NCI-H510A (cell line): ENCODE measurements around the gene CHRND.
"Not testable (repeated sequence)": the region's sequence is repeated elsewhere in the genome, so short reads cannot be mapped to it uniquely, and the experiment has no call there.

ENCODE experiments used
- DNase-seq: peaks from one replicate; lab custom pipeline; 2025; lab: John Stamatoyannopoulos, UW

Gene CHRND

DNA sequence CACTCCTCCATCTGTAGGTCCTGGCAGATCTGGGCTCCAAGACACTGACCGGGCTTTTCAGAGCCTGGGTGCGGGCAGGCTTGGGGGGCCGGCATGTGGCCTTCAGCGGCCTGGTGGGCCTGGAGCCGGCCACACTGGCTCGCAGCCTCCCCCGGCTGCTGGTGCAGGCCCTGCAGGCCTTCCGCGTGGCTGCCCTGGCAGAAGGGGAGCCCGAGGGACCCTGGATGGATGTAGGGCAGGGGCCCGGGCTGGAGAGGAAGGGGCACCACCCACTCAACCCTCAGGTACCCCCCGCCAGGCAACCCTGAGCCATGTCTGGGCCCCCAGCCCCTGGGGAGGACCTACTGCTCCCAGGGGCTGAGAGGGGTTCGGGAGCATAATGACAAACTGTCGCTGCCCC, 761 bp upstream of the CHRND start:
- no peak for DNase-seq

DNA sequence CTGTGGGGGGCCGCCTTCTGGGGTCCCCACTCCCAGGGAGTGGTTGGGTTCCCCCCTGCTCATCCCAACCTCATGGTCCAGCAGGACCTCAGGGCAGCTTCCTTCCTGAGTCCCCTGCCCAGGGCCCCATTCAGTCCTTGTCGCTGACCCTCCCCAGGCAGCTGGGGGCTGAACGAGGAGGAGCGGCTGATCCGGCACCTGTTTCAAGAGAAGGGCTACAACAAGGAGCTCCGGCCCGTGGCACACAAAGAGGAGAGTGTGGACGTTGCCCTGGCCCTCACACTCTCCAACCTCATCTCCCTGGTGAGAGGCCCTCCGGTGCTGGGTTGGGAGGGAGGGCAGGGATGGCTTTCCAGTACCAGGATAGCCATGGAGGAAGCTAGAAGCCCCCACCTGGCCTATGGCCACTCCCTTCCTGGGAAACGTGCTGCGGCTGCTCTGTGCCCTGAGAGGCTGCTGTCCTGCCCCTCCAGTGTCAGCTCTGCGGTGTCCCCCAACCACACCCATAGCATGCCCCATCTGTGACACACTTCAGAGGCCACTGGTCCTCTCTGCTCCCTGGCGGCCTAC, 497 bp downstream of the CHRND start:
- DNase-seq: no peak

DNA sequence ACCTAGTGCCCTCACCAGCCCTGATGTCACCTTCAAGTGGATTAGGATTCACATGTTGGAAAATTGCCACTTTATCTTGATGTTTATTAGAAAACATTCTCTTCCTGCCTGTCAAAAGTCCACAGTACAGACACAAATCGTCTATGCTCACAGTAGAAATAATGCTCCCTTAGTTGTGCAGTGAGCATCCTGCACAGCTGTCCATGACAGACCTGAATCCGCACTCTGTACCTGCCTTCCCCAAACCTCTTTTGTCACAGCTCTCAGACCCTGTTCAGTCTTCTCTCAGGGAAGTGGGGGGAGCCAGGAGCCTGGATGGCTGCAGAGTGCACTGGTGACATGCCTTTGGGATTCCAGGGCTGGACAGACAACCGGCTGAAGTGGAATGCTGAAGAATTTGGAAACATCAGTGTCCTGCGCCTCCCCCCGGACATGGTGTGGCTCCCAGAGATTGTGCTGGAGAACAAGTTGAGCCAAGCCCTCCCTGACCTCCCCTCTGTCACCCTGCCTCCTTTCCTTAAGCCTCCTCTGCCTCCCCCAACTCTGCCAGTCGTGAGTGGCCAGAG, 2.0 kb downstream of the CHRND start:
- DNase-seq: no peak

DNA sequence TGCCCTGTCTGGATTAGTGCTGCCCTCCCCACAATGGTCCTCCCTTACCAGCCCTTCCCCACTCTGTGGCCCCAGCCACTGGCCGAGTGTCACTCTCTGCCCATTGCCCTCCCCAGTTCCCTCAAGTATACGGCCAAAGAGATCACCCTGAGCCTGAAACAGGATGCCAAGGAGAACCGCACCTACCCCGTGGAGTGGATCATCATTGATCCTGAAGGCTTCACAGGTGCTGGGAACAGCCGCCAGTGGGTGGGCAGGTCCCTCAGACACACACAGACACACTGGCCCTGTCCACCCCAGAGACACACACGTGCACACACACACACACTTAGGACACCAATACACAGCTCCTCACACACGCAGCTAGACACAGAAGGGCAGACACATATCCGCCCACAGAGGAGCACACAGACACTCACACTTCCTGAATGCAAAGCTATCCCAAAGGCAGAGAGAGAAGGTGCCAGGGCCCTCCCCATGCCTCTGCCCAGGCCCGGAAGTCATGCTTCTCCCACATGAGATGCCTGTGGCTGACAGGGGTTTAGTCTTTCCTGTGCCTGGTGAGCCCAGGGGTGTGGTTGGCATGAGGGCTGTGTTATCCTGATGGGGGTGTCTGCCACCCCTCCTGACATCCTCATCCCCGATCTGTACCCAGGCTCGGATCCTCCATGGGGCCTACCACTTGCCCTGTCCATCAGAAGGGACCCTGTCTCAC, 2.9 kb downstream of the CHRND start:
- no peak for DNase-seq

DNA sequence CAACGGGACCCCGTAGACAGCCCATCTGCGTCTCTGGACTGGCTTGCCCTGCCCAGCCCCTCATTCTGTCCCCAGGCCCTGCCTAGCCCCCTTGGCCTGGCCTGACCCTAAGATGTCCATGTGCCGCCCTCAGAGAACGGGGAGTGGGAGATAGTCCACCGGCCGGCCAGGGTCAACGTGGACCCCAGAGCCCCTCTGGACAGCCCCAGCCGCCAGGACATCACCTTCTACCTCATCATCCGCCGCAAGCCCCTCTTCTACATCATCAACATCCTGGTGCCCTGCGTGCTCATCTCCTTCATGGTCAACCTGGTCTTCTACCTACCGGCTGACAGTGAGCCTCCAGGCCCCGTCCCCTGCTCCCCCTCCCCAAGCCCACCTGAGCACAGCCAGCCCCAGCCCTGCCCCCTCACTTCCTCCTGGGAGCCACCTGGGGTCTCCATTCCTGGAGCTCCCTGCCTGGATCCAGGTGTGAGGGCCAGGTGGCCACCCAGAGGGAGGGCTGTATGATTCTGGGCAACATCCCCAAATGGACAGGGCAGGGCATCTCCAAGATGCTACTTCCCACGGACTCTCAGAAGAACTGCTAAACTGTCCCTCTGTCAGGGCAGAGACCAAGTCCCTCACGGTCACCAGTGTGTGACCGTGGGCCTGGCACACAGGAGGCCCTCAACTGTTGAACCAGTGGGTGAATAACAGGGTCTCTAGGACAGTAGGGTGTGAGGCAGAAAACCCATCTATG, 4.0 kb downstream of the CHRND start:
- no peak for DNase-seq

DNA sequence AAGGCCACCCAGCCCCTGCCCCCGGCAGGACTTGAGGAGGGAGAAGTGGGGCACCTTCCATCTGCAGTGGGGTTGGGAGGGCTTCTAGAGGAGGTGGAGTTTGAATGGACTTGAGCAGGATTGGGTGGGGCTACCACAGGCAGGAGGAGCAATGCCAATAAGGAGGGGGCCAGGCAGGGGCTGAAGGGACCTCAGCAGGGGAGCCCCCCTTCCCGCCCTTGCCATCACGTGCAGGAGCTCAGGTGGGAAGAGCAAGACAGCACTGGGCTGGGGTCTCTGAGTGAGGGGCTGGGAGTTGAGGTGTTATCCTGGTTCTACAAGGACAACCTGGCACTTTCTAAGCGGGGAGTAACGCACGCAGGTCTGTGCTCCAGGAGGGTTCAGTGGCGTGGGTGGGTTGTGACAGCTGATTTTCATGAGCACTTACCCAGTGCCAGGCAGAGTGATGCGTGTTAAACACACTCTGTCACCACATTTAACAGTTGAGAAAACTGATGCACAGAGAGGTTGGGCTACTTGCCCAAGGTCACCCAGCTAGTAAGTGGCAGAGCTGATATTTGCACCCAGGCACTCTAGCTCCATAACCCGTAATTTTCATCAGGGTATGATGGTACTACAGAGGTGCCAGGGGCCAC, 4.8 kb downstream of the CHRND start:
- no peak for DNase-seq

DNA sequence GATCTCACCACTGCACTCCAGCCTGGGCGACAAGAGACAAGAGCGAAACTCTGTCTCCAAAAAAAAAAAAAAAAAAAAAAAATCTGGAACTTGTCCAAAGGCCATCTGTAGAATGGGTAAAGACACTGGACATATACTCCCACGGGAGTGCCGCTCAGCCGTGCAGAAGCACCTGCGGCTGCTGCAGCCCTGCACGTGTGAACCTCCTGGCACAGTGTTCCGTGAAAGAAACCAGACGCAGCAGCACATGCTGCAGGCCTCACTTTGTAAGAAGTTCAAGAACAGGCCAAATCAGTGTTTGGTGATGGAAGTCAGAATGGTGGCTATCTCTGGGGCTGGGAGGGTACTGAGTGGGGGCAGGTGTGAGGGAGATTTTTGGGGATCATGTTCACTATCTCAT, 6.5 kb downstream of the CHRND start:
- no peak for DNase-seq

DNA sequence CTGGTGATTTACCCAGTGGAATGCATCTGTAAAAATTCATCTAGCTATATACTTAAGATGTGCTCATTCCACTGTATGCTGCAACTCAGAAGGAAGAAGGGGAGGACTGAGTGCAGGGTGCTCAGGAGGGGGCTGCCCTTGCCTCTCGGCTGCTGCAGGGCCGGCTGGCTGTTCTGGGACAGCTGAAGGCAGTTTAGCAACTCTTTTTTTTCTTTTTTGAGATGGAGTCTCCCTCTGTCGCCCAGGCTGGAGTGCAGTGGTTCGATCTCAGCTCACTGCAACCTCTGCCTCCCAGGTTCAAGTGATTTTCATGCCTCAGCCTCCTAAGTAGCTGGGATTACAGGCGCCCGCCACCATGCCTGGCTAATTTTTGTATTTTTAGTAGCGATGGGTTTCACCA, 6.9 kb downstream of the CHRND start:
- DNase-seq: not testable (repeated sequence)

DNA sequence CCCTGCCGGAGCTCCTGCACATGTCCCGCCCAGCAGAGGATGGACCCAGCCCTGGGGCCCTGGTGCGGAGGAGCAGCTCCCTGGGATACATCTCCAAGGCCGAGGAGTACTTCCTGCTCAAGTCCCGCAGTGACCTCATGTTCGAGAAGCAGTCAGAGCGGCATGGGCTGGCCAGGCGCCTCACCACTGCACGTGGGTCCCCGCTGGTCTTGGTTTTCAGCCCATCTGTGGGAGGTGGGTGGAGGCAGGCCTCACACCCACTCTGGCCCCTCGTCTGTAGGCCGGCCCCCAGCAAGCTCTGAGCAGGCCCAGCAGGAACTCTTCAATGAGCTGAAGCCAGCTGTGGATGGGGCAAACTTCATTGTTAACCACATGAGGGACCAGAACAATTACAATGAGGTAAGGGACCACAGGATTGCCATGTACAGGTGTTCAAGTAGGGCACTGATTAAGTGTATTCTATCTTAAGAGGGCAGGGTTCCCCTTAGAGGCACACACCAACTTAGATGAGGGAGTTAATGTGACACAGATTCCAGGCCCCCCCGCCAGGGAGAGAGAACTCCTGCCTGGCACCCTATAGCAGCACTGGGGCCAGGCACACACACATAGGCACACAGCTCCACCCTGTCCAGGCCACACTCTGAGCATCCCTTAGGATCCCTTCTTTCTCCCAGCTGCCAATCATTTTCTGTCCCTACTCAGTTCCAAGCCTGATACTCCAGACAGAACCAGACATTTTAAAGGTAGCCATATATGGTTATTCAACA, 8.2 kb downstream of the CHRND start:
- DNase-seq: no peak

DNA sequence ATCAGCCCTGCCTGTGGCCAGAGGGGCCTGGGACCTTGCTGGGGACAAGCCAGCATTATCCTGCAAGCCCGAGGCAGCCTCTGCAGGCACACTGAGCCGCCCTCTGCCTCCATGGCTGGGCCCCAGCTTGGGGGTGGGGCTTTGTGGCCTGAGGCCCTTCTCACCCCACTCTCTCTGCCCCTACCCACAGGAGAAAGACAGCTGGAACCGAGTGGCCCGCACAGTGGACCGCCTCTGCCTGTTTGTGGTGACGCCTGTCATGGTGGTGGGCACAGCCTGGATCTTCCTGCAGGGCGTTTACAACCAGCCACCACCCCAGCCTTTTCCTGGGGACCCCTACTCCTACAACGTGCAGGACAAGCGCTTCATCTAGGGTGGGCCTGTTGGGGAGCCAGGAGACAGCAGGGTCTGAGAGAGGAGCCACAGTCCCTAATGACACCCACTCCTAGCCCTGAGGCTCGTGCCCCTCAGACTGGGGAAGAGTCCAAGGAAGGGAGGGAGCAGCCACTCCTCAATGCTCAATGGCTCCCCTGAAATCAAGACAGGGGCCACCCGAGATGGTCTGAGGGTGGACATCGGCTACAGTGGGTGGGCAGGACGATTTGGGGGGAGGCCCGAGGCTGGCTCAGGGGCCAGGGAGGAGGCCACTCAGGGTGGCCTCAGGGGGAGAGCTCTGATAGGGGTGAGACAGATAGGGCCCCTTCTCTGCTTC, 9.1 kb downstream of the CHRND start:
- DNase-seq: no peak

DNA sequence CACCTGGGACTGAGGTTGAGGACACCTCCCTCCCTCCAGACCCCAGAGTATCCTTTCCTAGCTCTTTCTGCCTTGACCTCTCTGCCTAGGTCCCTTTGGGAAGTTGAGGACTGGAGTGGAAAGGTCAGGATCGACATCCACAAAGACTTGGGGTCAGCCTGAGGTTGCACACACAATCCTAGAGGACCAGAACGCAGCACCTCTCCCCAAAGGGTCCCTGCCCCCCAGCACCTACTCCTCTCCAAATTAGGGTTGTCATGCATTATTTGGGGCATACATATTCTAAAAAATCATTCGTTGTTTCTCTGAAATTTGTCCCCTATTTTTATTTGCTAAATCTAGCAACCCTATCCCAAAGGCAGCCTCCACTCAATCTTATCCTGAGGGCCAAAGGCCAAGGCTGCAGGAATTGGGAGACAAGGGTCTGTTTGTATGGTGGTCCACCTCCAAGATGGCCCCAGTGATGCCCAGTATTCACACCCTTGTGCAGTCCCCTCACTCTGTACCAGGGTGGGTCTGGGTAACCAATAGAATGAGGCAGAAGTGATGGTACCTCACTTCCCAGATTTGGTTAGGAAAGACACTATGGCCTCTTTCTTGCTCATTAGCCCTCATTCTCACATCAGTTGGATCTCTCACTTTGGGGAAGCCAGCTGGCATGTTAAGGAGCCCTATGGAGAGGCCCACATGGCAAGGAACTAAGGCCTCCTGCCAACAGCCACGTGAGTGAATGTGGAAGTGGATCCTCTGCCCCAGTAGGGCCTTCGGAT, 10.0 kb downstream of the CHRND start:
- DNase-seq: no peak

DNA sequence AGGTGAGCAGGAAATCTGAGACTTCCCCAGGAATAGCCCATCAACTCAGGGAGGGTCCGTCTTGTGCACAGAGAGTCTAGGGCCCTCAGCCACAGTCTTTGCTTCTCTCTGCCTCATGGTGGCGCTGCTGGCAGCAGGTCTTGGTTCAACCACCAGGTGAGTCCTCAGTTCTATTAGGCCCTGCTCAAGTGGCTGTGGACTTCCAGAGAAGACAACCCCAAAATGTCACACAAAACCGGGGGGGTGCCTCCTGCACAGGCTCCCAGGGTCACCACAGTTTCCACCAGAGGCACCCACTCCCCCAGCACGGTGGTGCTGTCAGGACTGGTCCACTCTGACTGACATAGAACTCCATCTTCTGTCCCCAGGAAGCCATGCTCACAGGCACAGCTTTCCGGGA, 11.1 kb downstream of the CHRND start:
- DNase-seq: no peak

DNA sequence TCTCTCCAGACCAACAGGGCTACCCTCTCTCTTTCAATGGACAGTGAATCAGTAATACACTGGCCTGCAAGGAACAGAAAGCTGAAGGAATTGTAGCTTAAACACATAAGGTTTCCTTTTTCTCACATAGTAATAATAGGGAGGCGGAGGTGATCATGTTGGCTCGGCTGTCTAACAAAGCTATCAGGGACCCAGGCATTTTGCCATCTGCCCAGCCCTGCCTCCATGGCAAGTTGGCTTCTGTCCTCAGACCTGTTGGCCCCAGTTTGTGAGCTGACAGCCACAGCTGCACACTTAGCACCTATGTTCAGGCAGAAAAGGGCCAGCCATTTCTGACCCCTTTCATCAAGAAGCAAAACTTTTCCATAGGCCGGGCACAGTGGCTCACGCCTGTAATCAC, 11.5 kb downstream of the CHRND start:
- DNase-seq: no peak

DNA sequence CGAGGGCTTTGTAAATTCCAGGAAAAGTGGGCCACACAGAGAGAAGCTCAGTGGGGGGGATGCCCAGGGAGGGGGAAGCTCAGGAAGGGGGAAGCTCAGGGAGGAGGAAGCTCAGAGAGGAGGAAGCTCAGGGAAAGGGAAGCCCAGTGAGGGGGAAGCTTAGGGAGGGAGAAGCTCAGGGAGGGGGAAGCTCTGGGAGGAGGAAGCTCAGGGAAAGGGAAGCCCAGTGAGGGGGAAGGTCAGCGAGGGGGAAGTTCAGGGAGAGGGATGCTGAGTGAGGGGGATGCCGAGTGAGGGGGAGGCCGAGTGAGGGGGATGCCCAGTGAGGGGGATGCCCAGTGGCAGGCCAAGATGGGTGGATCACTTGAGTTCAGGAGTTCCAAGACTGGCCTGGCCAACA, 12.7 kb downstream of the CHRND start:
- DNase-seq: no peak

DNA sequence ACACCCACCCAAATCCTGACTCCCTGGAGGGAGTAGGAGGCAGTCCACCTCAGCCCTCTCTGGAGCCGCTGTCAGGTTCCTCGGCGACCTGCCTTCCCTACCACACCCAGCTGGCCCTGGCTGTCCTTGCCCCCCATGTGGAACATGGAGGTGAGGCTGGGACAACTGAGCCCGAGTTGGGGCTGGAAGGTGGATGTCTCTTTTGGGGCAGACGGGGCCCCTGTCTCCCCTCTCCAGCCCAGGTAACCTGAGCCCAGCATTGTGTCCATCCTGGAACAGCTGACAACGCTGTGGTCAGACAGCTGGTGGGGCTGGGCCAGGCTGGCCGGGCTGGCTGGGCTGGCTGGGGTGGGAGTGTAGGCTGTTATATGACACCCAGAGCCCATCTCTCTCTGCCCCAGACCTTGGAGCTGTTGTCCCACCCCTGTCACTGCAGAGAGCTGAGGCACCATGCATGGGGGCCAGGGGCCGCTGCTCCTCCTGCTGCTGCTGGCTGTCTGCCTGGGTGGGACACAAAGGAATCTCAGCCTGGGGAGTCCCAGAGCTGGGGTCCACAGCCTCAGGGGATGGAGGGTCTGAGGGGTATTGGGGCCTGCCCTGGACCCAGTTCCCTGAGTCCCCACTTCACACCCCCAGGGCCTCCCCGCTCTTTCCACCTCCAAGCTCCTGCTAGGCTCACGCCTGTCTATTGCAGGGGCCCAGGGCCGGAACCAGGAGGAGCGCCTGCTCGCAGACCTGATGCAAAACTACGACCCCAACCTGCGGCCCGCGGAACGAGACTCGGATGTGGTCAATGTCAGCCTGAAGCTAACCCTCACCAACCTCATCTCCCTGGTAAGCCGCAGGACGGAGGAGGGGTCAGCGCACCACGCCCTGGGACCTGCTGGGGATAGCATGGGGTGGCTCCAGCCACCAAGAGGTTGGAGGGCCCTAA, 13.6 kb downstream of the CHRND start, which contains the start of gene CHRNG:
Gene CHRNG, plus strand, starts transcription at position 395 of the 934 bp plus-strand sequence. Its CDS starts 56 bp downstream, at position 451.
- DNase-seq: no peak

DNA sequence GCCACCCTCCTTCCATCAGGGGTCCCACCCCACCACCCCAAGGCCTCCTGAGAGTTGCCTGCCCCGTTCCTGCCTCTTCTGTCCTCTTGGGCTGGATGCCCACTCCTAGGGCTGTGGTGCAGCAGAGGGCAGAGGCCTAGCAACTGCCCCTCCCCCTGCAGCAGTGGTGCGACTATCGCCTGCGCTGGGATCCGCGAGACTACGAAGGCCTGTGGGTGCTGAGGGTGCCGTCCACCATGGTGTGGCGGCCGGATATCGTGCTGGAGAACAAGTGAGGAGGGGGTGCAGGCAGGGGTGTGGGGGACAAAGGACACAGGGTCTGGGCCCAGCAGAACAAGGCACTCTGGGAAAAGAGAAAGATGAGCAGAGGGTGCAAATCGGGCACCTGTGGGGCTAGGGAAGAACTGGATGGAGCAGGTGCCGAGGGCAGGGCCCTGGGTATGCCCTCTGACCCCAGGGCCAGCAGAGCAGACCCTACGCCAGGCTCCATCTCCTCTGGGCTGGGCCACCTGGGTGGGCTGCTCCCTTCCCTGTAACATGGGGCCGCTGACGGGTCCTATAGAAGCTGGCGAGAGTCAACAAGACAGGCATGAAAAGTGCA, 14.6 kb downstream of the CHRND start:
- no peak for DNase-seq

DNA sequence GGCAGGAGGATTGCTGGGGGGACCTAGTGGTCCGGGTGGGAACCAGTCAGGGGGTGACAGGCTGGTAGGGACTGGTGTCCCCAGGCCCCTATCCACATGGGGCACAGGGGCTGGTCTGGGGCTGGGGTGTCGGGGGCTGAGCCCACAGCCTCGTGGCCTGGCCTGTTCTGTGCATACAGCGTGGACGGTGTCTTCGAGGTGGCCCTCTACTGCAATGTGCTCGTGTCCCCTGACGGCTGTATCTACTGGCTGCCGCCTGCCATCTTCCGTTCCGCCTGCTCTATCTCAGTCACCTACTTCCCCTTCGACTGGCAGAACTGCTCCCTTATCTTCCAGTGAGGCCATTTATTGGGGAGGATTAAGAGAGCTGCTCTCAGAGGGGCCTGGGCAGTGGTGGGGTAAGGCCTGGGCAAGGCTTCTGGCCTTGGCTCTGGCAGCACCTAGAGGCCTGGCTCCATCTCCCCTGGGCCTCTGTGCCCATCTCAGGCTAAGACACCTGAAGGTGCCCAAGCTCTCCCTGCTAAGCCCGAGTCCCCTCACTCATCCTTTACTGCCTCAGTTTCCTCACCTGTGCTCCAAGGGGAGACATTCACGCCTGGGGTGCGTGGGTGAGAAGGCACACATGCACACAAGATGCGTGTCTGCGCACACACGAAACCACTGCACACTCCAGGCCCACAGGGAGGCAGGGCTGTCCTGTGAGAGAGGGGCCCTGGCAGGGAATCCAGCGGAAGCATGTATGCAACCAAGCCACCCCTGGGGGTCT, 15.4 kb downstream of the CHRND start:
- DNase-seq: no peak
